IMR-90 (cell line): ENCODE data around the gene SUGCT. TPM values are rescaled to one million over a fixed set of nuclear protein-coding genes. Genes with fewer than 3 reads are reported as not detected.

ENCODE experiments used
- ATAC-seq: fragments of 200-7000 bp; cut with Tn5 transposase; 2 replicates; pipeline ENCODE4 v1.9.1; 2020; ENCODE audit warnings: low read depth, mild to moderate bottlenecking, moderate library complexity
- BruUV-seq: library from RNA; stranded (reverse); fragments of 400-500 nt; replicated peaks from 2 replicates; lab custom pipeline; 2021; lab: Mats Ljungman, UMichigan
- CTCF ChIA-PET: fragments of 300-600 bp; formaldehyde crosslinking; extraction: SDS; loops from one replicate; lab custom pipeline; 2021; ENCODE audit warnings: antibody characterized with exemption; lab: Yijun Ruan, JAX
- POLR2A ChIA-PET: fragments of 300-600 bp; sonication (Branson Sonifier 250); formaldehyde crosslinking; loops from one replicate; lab custom pipeline; 2022; ENCODE audit warnings: antibody characterized with exemption; ENCODE audit not compliant: unreplicated experiment; lab: Charles Lee
- DNase-seq: peaks from one replicate; pipeline ENCODE4 v3.0.0; 2013
- H2AFZ ChIP-seq: replicated peaks from 2 replicates; pipeline ENCODE3; 2013; ENCODE audit warnings: low read length, mild to moderate bottlenecking; ENCODE audit not compliant: poor library complexity
- H2AK5ac ChIP-seq: 2 replicates; pipeline ENCODE4 v1.6.1; 2013; ENCODE audit warnings: low read depth, low read length, inconsistent platforms
- H2AK9ac ChIP-seq: replicated peaks from 2 replicates; pipeline ENCODE3; 2013; ENCODE audit warnings: mild to moderate bottlenecking, low read depth, low read length, moderate library complexity; ENCODE audit not compliant: poor library complexity
- H2BK120ac ChIP-seq: 2 replicates; pipeline ENCODE4 v1.6.1; 2013; ENCODE audit warnings: low read depth, low read length, inconsistent platforms
- H2BK15ac ChIP-seq: 3 replicates; pipeline ENCODE4 v1.6.1; 2013; ENCODE audit warnings: low read depth, low read length, inconsistent platforms
- H2BK20ac ChIP-seq: 2 replicates; pipeline ENCODE4 v1.6.1; 2013; ENCODE audit warnings: low read depth, mild to moderate bottlenecking, inconsistent platforms, low read length, moderate library complexity
- H2BK5ac ChIP-seq: 2 replicates; pipeline ENCODE4 v1.6.1; 2013; ENCODE audit warnings: mild to moderate bottlenecking, low read depth, low read length, inconsistent platforms; ENCODE audit not compliant: poor library complexity, severe bottlenecking
- H3K14ac ChIP-seq: replicated peaks from 2 replicates; pipeline ENCODE4 v1.6.1; 2013; ENCODE audit warnings: low read depth, low read length, inconsistent platforms
- H3K18ac ChIP-seq: 2 replicates; pipeline ENCODE4 v1.6.1; 2013; ENCODE audit warnings: low read depth, low read length, control low read depth
- H3K23ac ChIP-seq: 2 replicates; pipeline ENCODE4 v1.6.1; 2013; ENCODE audit warnings: low read depth, low read length, inconsistent platforms
- H3K27ac ChIP-seq: 2 replicates; pipeline ENCODE4 v1.5.1; 2013; ENCODE audit warnings: mild to moderate bottlenecking, control low read depth, low read length; ENCODE audit not compliant: insufficient read depth
- H3K27me3 ChIP-seq: 2 replicates; pipeline ENCODE4 v1.6.1; 2013; ENCODE audit warnings: low read length; ENCODE audit not compliant: control insufficient read depth, insufficient read depth
- H3K36me3 ChIP-seq: 2 replicates; pipeline ENCODE4 v1.6.1; 2013; ENCODE audit warnings: low read length, mixed read lengths; ENCODE audit not compliant: control insufficient read depth, insufficient read depth
- H3K4ac ChIP-seq: 2 replicates; pipeline ENCODE4 v1.6.1; 2013; ENCODE audit warnings: low read depth, low read length, inconsistent platforms
- H3K4me1 ChIP-seq: 2 replicates; pipeline ENCODE4 v1.6.1; 2013; ENCODE audit warnings: low read length, mixed read lengths; ENCODE audit not compliant: control insufficient read depth, insufficient read depth
- H3K4me2 ChIP-seq: 2 replicates; pipeline ENCODE4 v1.6.1; 2013; ENCODE audit warnings: low read depth, mild to moderate bottlenecking, control low read depth, low read length, moderate library complexity
- H3K4me3 ChIP-seq: 2 replicates; pipeline ENCODE4 v1.5.1; 2013; ENCODE audit warnings: low read depth, mild to moderate bottlenecking, control low read depth, low read length, moderate library complexity; ENCODE audit not compliant: insufficient read depth
- H3K56ac ChIP-seq: 2 replicates; pipeline ENCODE4 v1.6.1; 2013; ENCODE audit warnings: low read length, inconsistent platforms; ENCODE audit not compliant: insufficient read depth; ENCODE audit errors: extremely low read depth
- H3K79me1 ChIP-seq, 2 experiments: 2 replicates each; pipeline ENCODE4 v1.6.1; 2013; ENCODE audit warnings: low read length in 2 of 2, inconsistent platforms in 1 of 2, low read depth in 1 of 2
- H3K9ac ChIP-seq: 2 replicates; pipeline ENCODE4 v1.6.1; 2013; ENCODE audit warnings: low read depth, low read length, control low read depth
- H3K9me1 ChIP-seq: 2 replicates; pipeline ENCODE4 v1.6.1; 2013; ENCODE audit warnings: low read length, inconsistent platforms; ENCODE audit not compliant: insufficient read depth
- H3K9me3 ChIP-seq: 2 replicates; pipeline ENCODE4 v1.6.1; 2013; ENCODE audit warnings: low read length; ENCODE audit not compliant: control insufficient read depth, insufficient read depth
- H4K20me1 ChIP-seq: 2 replicates; pipeline ENCODE4 v1.6.1; 2013; ENCODE audit warnings: low read length, inconsistent platforms; ENCODE audit not compliant: insufficient read depth
- H4K5ac ChIP-seq: 2 replicates; pipeline ENCODE4 v1.6.1; 2013; ENCODE audit warnings: mild to moderate bottlenecking, low read depth, low read length, control low read depth
- H4K8ac ChIP-seq, 2 experiments: 2 replicates each; pipeline ENCODE4 v1.6.1; 2013; ENCODE audit warnings: low read depth in 2 of 2, low read length in 2 of 2, control low read depth in 1 of 2, inconsistent platforms in 1 of 2
- H4K91ac ChIP-seq: 2 replicates; pipeline ENCODE4 v1.6.1; 2013; ENCODE audit warnings: low read depth, low read length, inconsistent platforms; ENCODE audit not compliant: insufficient read depth
- BHLHE40 ChIP-seq: fragments of 150-350 bp; IDR thresholded peaks from 2 replicates; pipeline ENCODE4 v1.6.1; 2016; ENCODE audit warnings: mild to moderate bottlenecking, low read depth, low read length
- CEBPB ChIP-seq: IDR thresholded peaks from 2 replicates; pipeline ENCODE4 v1.6.1; 2012; ENCODE audit warnings: low read depth, low read length, improper control_type of control experiment
- CTCF ChIP-seq: conservative IDR thresholded peaks from 2 replicates; pipeline ENCODE4 v1.5.1; 2012; ENCODE audit warnings: mild to moderate bottlenecking, low read depth, low read length, improper control_type of control experiment
- ELK1 ChIP-seq: fragments of 150-350 bp; IDR thresholded peaks from 2 replicates; pipeline ENCODE4 v1.6.1; 2016; ENCODE audit warnings: low read depth, mild to moderate bottlenecking, low read length, moderate library complexity, borderline replicate concordance
- MAZ ChIP-seq: IDR thresholded peaks from 2 replicates; pipeline ENCODE4 v1.6.1; 2012; ENCODE audit warnings: low read depth, mild to moderate bottlenecking, low read length, improper control_type of control experiment, moderate library complexity, borderline replicate concordance
- MXI1 ChIP-seq: IDR thresholded peaks from 2 replicates; pipeline ENCODE4 v1.6.1; 2012; ENCODE audit warnings: low read depth, mild to moderate bottlenecking, low read length, moderate library complexity, borderline replicate concordance
- NFE2L2 ChIP-seq: fragments of 150-350 bp; IDR thresholded peaks from 2 replicates; pipeline ENCODE4 v1.6.1; 2016; ENCODE audit warnings: low read depth, mild to moderate bottlenecking, low read length
- POLR2A ChIP-seq: IDR thresholded peaks from 2 replicates; pipeline ENCODE4 v1.6.1; 2012; ENCODE audit warnings: mild to moderate bottlenecking, low read depth, low read length
- RAD21 ChIP-seq: IDR thresholded peaks from 2 replicates; pipeline ENCODE4 v1.6.1; 2012; ENCODE audit warnings: low read length, improper control_type of control experiment
- RCOR1 ChIP-seq: IDR thresholded peaks from 2 replicates; pipeline ENCODE4 v1.6.1; 2012; ENCODE audit warnings: mild to moderate bottlenecking, low read length, improper control_type of control experiment; ENCODE audit not compliant: insufficient replicate concordance
- RFX5 ChIP-seq: IDR thresholded peaks from 2 replicates; pipeline ENCODE4 v1.8.0; 2012; ENCODE audit warnings: low read depth, mild to moderate bottlenecking, low read length, moderate library complexity
- USF2 ChIP-seq: fragments of 150-350 bp; IDR thresholded peaks from 2 replicates; pipeline ENCODE4 v1.6.1; 2017; ENCODE audit warnings: mild to moderate bottlenecking, antibody characterized with exemption, low read length, low read depth
- WGBS, 2 experiments: methylation state at CpG; one replicate each; pipeline versions ENCODE4 v1.1.5 to v1.1.7; 2013; ENCODE audit warnings: missing lambda C conversion rate in 2 of 2; ENCODE audit not compliant: insufficient read length in 1 of 2; ENCODE audit errors: extremely low coverage in 2 of 2; 5-methylcytosine and 5-hydroxymethylcytosine counted together
- dilution Hi-C: fragments of 300-500 bp; cut with HindIII; formaldehyde crosslinking; loops from one replicate; pipeline ENCODE4 v1.14.3; 2018; ENCODE audit warnings: low sequenced_read_pairs; ENCODE audit not compliant: unreplicated experiment
- in situ Hi-C: fragments of 300-500 bp; cut with MboI; formaldehyde crosslinking; loops from 3 replicates; pipeline ENCODE4 v1.14.3; 2019; ENCODE audit warnings: low sequenced_read_pairs, inconsistent platforms, mixed read lengths
- intact Hi-C: fragments of 100-400 bp; cut with micrococcal nuclease; formaldehyde crosslinking; loops from 2 replicates; pipeline ENCODE4 v1.10.0; 2022
- polyA plus RNA-seq, 3 experiments: library from polyadenylated mRNA; depleted of rRNA; stranded (reverse); fragments of >200 nt; gene quantifications; 2 replicates each; pipeline ENCODE4 v1.2.3, GENCODE V29; 2012; ENCODE audit warnings: low replicate concordance in 1 of 3
- total RNA-seq: library from RNA; depleted of rRNA; stranded (reverse); fragments of >200 nt; gene quantifications from 2 replicates; pipeline ENCODE4 v1.2.3, GENCODE V29; 2012

SUGCT gene
- total and polyA plus RNA-seq, 2 of the 4 experiments (the other 2 are of a cell fraction), result 5.9 to 8.3 TPM

- no peak for TF ChIP-seq MAZ
Observed at GRCh38 chr7:40714363-40715052, 579.7 kb downstream of the SUGCT start (continued).

GRCh38 chr7:40715053-40715430, 580.2 kb downstream of the SUGCT start:
- 100% methylated on average over 1 of the region's 3 CpGs; no CpG with 5 or more reads in 1 of the 2 experiments for WGBS, 2 experiments
- CTCF ChIA-PET, result interaction anchor here (0.6 to 1.3 kb wide), 2 partner anchors 11 to 143 kb away, joined by 3 to 5 read pairs; no protein-coding TSS in a partner anchor
- no peak overlapping the region for H3K4me2 ChIP-seq
- H2BK5ac ChIP-seq, result no peak overlapping the region
- H3K9me3 ChIP-seq, result no peaks in the 10 kb centered on the region
- no peaks in the 10 kb centered on the region; the same call in 1 of the 2 replicates for H3K36me3 ChIP-seq
- dilution Hi-C loops, result no loop called here
- no peak overlapping the region for H3K56ac ChIP-seq
- peak overlapping the region; percentile 66; the same call in 1 of the 2 replicates for H3K14ac ChIP-seq
- no peak overlapping the region for H4K8ac ChIP-seq
- H3K27me3 ChIP-seq, result no peaks in the 10 kb centered on the region
- H2BK120ac ChIP-seq, result peak overlapping the region; percentile 80; the same call in 1 of the 2 replicates
- peak overlapping the region; percentile 4; the same call in 1 of the 2 replicates for H4K5ac ChIP-seq
- H2BK15ac ChIP-seq, result peak overlapping the region; percentile 54; the same call in 1 of the 3 replicates
- no peak overlapping the region for H2AK9ac ChIP-seq
- BruUV-seq, result no TSS peak
- intact Hi-C loops, result no loop called here
- H3K79me1 ChIP-seq, result no peaks in the 10 kb centered on the region
- H4K91ac ChIP-seq, result no peak overlapping the region
- H2AK5ac ChIP-seq, result peak overlapping the region; percentile 67; the same call in 1 of the 2 replicates
- no peak overlapping the region; the same call in 1 of the 2 replicates for H3K18ac ChIP-seq
- DNase-seq, result peak; percentile 31
- H3K4me3 ChIP-seq, result no peak overlapping the region
- no peak overlapping the region for H2AFZ ChIP-seq
- peaks cover 11% of the 10 kb centered on the region for H3K4me1 ChIP-seq
- no peak overlapping the region for H3K23ac ChIP-seq
- peak overlapping the region; percentile 65; the same call in 1 of the 2 replicates for H3K4ac ChIP-seq
- POLR2A ChIA-PET, result no interaction called here
- H3K9ac ChIP-seq, result no peak overlapping the region
- no peaks in the 10 kb centered on the region for H4K20me1 ChIP-seq
- H3K9me1 ChIP-seq, result no peaks in the 10 kb centered on the region; the same call in 1 of the 2 replicates
- peak overlapping the region; percentile 69; the same call in 1 of the 2 replicates for H2BK20ac ChIP-seq
- no peak for ATAC-seq
- in situ Hi-C loops, result no loop called here
- H3K27ac ChIP-seq, result no peak overlapping the region
- TF ChIP-seq CEBPB (no peak), BHLHE40 (no peak), RCOR1 (no peak), USF2 (no peak), POLR2A (no peak), CTCF (no peak), MAZ (no peak), NFE2L2 (no peak), RFX5 (no peak), ELK1 (no peak), RAD21 (no peak), MXI1 (no peak)
